Tibial nerve (tissue), 3 donors: Measurements from ENCODE around the gene MSH3.

Experiments
- POLR2A ChIP-seq, 2 donors: fragments of 450-650 bp; IDR thresholded peaks; one replicate each; pipeline ENCODE4 v1.6.1; 2017; ENCODE audit warnings: antibody characterized with exemption in 2 of 2, mild to moderate bottlenecking in 2 of 2, moderate library complexity in 2 of 2
- TF ChIP-seq, protein P1 (sequence below), 5 experiments: fragments of 200-600 bp in 3 of 5; fragments of 450-650 bp in 2 of 5; sonication (generic) in 3 of 5; IDR thresholded peaks; one replicate each; pipeline ENCODE4 v1.5.1; 2016 to 2019; ENCODE audit warnings: antibody characterized with exemption in 5 of 5, mild to moderate bottlenecking in 3 of 5, moderate library complexity in 2 of 5

DNA sequence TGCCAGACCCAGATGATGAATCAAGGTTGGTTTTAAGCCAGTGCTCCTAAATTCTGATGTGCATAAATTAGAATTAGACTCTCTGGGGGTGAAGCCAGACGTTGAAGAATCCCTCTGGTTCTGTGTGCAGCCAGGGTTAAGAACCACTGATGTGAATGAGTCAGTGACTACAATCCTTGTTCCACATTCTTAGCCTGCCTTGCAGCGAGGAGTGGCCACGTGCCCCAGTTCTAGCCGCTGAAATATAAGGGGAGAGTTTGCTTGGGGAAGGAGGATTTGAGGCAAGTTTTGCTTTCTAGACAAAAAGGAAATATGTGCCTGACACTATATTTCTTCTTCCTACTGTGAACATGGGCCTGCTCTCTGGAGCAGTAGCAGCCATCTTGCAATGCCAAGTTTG lies 34.2 kb upstream of the MSH3 start:
- TF ChIP-seq, protein P1, sequence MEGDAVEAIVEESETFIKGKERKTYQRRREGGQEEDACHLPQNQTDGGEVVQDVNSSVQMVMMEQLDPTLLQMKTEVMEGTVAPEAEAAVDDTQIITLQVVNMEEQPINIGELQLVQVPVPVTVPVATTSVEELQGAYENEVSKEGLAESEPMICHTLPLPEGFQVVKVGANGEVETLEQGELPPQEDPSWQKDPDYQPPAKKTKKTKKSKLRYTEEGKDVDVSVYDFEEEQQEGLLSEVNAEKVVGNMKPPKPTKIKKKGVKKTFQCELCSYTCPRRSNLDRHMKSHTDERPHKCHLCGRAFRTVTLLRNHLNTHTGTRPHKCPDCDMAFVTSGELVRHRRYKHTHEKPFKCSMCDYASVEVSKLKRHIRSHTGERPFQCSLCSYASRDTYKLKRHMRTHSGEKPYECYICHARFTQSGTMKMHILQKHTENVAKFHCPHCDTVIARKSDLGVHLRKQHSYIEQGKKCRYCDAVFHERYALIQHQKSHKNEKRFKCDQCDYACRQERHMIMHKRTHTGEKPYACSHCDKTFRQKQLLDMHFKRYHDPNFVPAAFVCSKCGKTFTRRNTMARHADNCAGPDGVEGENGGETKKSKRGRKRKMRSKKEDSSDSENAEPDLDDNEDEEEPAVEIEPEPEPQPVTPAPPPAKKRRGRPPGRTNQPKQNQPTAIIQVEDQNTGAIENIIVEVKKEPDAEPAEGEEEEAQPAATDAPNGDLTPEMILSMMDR (IDR thresholded peaks at IDR 0.05), result no peak
- TF ChIP-seq POLR2A (IDR thresholded peaks at IDR 0.05), result no peak
